GM12878 (cell line): ENCODE data around the gene ZNF407. TPM values are rescaled to one million over a fixed set of nuclear protein-coding genes. Genes with fewer than 3 reads are reported as not detected.

Experiments
- ATAC-seq: fragments of 200-7000 bp; cut with Tn5 transposase; 3 replicates; pipeline ENCODE4 v1.9.1; 2020; ENCODE audit warnings: mild to moderate bottlenecking, moderate library complexity
- BruUV-seq: library from RNA; stranded (reverse); fragments of 400-500 nt; replicated peaks from 2 replicates; lab custom pipeline; 2021; lab: Mats Ljungman, UMichigan
- CTCF ChIA-PET: fragments of 300-600 bp; sonication (Branson Sonifier 250); formaldehyde crosslinking; extraction: SDS; loops from one replicate; lab custom pipeline; 2021; ENCODE audit warnings: inconsistent platforms; lab: Yijun Ruan, JAX
- POLR2A ChIA-PET: fragments of 350-600 bp; formaldehyde crosslinking; extraction: SDS; loops from one replicate; lab custom pipeline; 2021; ENCODE audit warnings: inconsistent platforms; lab: Charles Lee
- RAD21 ChIA-PET: fragments of 300-600 bp; sonication (Branson Sonifier 250); formaldehyde crosslinking; loops from one replicate; lab custom pipeline; 2023; ENCODE audit warnings: antibody characterized with exemption; ENCODE audit not compliant: unreplicated experiment; lab: Charles Lee
- SMC1A ChIA-PET: fragments of 300-600 bp; sonication (Branson Sonifier 250); formaldehyde crosslinking; loops from one replicate; lab custom pipeline; 2023; ENCODE audit not compliant: unreplicated experiment, uncharacterized antibody; lab: Charles Lee
- DNase-seq: peaks from one replicate; pipeline ENCODE4 v3.0.0-alpha.2; 2011; ENCODE audit warnings: low read depth, low spot score
- FAIRE-seq: peaks from 3 replicates; lab custom pipeline; 2011; peaks lifted over from hg19 to GRCh38; lab: Jason Lieb, UNC
- H2AFZ ChIP-seq: 2 replicates; pipeline ENCODE4 v1.6.0; 2011; ENCODE audit warnings: low read depth, low read length, control low read depth; ENCODE audit not compliant: control insufficient read depth
- H3K27ac ChIP-seq: 2 replicates; pipeline ENCODE4 v1.5.1; 2011; ENCODE audit warnings: control low read depth; ENCODE audit not compliant: control insufficient read depth, insufficient read depth
- H3K27me3 ChIP-seq, 2 experiments: replicated peaks in 1 of 2; 2 replicates each; pipeline versions ENCODE4 v1.6.0 to v1.6.1; 2011; ENCODE audit warnings: low read length in 1 of 2; ENCODE audit not compliant: control insufficient read depth in 2 of 2, insufficient read depth in 2 of 2
- H3K36me3 ChIP-seq, 2 experiments: 2 replicates each; pipeline ENCODE4 v1.5.1; 2011; ENCODE audit warnings: low read length in 1 of 2; ENCODE audit not compliant: control insufficient read depth in 2 of 2, insufficient read depth in 2 of 2
- H3K4me1 ChIP-seq: 2 replicates; pipeline ENCODE4 v1.6.1; 2011; ENCODE audit warnings: mild to moderate bottlenecking, low read length, moderate library complexity, mixed read lengths; ENCODE audit not compliant: control insufficient read depth, insufficient read depth
- H3K4me2 ChIP-seq: 2 replicates; pipeline ENCODE4 v1.6.0; 2011; ENCODE audit warnings: control low read depth; ENCODE audit not compliant: control insufficient read depth, insufficient read depth
- H3K4me3 ChIP-seq: fragments of 200-600 bp; sonication (generic); 2 replicates; pipeline ENCODE4 v1.5.1; 2016
- H3K79me2 ChIP-seq: 2 replicates; pipeline ENCODE4 v1.6.0; 2011; ENCODE audit warnings: low read length; ENCODE audit not compliant: control insufficient read depth, insufficient read depth
- H3K9ac ChIP-seq: 2 replicates; pipeline ENCODE4 v1.8.0; 2011; ENCODE audit warnings: low read length, control low read depth, mixed read lengths; ENCODE audit not compliant: control insufficient read depth, insufficient read depth
- H3K9me3 ChIP-seq: replicated peaks from 3 replicates; pipeline ENCODE4 v1.5.1; 2011; ENCODE audit warnings: mild to moderate bottlenecking, low read length; ENCODE audit not compliant: control insufficient read depth, insufficient read depth
- H4K20me1 ChIP-seq: 2 replicates; pipeline ENCODE4 v1.6.0; 2011; ENCODE audit not compliant: control insufficient read depth, insufficient read depth
- BCL11A ChIP-seq: IDR thresholded peaks from 2 replicates; pipeline ENCODE4 v1.6.1; 2011; ENCODE audit warnings: low read depth, low read length
- HDAC6 ChIP-seq: fragments of 200-600 bp; sonication (generic); IDR thresholded peaks from one replicate; pipeline ENCODE4 v1.8.0; 2017; ENCODE audit warnings: antibody characterized with exemption; ENCODE audit not compliant: unreplicated experiment
- IRF4 ChIP-seq: IDR thresholded peaks from 2 replicates; pipeline ENCODE4 v1.6.1; 2011; ENCODE audit warnings: low read depth, low read length
- IRF5 ChIP-seq: fragments of 450-650 bp; IDR thresholded peaks from 2 replicates; pipeline ENCODE4 v1.6.1; 2017; ENCODE audit warnings: borderline replicate concordance
- JUND ChIP-seq: IDR thresholded peaks from 2 replicates; pipeline ENCODE4 v1.6.1; 2012; ENCODE audit warnings: low read depth, mild to moderate bottlenecking, low read length, improper control_type of control experiment, moderate library complexity
- NRF1 ChIP-seq: conservative IDR thresholded peaks from 2 replicates; pipeline ENCODE4 v1.6.1; 2011; ENCODE audit warnings: mild to moderate bottlenecking, low read depth, low read length, improper control_type of control experiment
- POLR2A ChIP-seq: IDR thresholded peaks from 2 replicates; pipeline ENCODE4 v1.6.1; 2011; ENCODE audit warnings: low read depth, mild to moderate bottlenecking, low read length
- RAD21 ChIP-seq: IDR thresholded peaks from 2 replicates; pipeline ENCODE4 v1.6.1; 2011; ENCODE audit warnings: mild to moderate bottlenecking, low read depth, low read length, moderate library complexity; ENCODE audit not compliant: insufficient read depth
- RFX5 ChIP-seq: IDR thresholded peaks from 2 replicates; pipeline ENCODE4 v1.6.1; 2011; ENCODE audit warnings: low read depth, low read length, improper control_type of control experiment
- SMAD1 ChIP-seq: fragments of 450-650 bp; IDR thresholded peaks from 2 replicates; pipeline ENCODE4 v1.6.1; 2018; ENCODE audit warnings: mild to moderate bottlenecking, low read depth; ENCODE audit not compliant: partially characterized antibody
- SMAD5 ChIP-seq: IDR thresholded peaks from 2 replicates; pipeline ENCODE4 v1.6.1; 2016; ENCODE audit warnings: antibody characterized with exemption, low read depth
- SREBF1 ChIP-seq: IDR thresholded peaks from 2 replicates; pipeline ENCODE4 v1.6.1; 2012; ENCODE audit warnings: mild to moderate bottlenecking, low read length
- SUZ12 ChIP-seq: fragments of 200-600 bp; sonication (generic); IDR thresholded peaks from one replicate; pipeline ENCODE4 v1.6.1; 2018; ENCODE audit warnings: antibody characterized with exemption, mild to moderate bottlenecking; ENCODE audit not compliant: unreplicated experiment
- TCF3 ChIP-seq: IDR thresholded peaks from 2 replicates; pipeline ENCODE4 v1.6.1; 2012; ENCODE audit warnings: low read depth, mild to moderate bottlenecking, low read length, borderline replicate concordance; ENCODE audit not compliant: insufficient read depth
- WRNIP1 ChIP-seq: IDR thresholded peaks from 2 replicates; pipeline ENCODE4 v1.6.1; 2011; ENCODE audit warnings: low read depth, low read length, improper control_type of control experiment, borderline replicate concordance
- ZBTB11 ChIP-seq: fragments of 450-650 bp; formaldehyde crosslinking; IDR thresholded peaks from 2 replicates; pipeline ENCODE4 v1.5.0; 2022; ENCODE audit warnings: mild to moderate bottlenecking, missing genetic modification characterization
- WGBS: methylation state at CpG from one replicate; pipeline ENCODE4 v1.1.6; 2016; ENCODE audit warnings: low lambda C conversion rate; ENCODE audit not compliant: insufficient replicate concordance, insufficient coverage; ENCODE audit errors: missing lambda C conversion rate; 5-methylcytosine and 5-hydroxymethylcytosine counted together
- in situ Hi-C: fragments of 300-500 bp; cut with MboI; formaldehyde crosslinking; loops from 9 replicates; pipeline ENCODE4 v1.14.3; 2018; ENCODE audit warnings: mixed read lengths
- intact Hi-C: fragments of 100-400 bp; cut with micrococcal nuclease; formaldehyde crosslinking; loops from one replicate; pipeline ENCODE4 v1.14.2; 2022; ENCODE audit not compliant: unreplicated experiment
- polyA plus RNA-seq, 11 experiments: library from polyadenylated mRNA; depleted of rRNA in 4 of 11; unstranded in 6 of 11; stranded (reverse) in 5 of 11; fragments of >200 nt; fragmentation: Nextera tagmentation in 4 of 11; fragmentation: Illumina TruSeq in 1 of 11; extraction: Ambion mirVana in 4 of 11; extraction: Trizol in 1 of 11; gene quantifications; 1 replicate in 1 of 11; 2 replicates in 10 of 11; pipeline versions ENCODE4 v1.2.1 to v1.2.3, GENCODE V29; 2011 to 2016; ENCODE audit warnings: inconsistent platforms in 2 of 11, missing spikeins in 2 of 11, low read depth in 1 of 11
- total RNA-seq, 4 experiments: library from RNA; depleted of rRNA in 3 of 4; stranded (reverse); fragments of >200 nt in 3 of 4; fragmentation: Illumina TruSeq in 1 of 4; extraction: Trizol in 1 of 4; gene quantifications; 2 replicates each; pipeline versions ENCODE4 v1.2.1 to v1.2.3, GENCODE V29; 2013 to 2021

Gene ZNF407
- total and polyA plus RNA-seq, 10 of the 15 experiments (the other 5 are each of a cell fraction or from before 2014, with no cell fraction given): 0.69 to 11.6 (median 5.3) TPM

GRCh38 chr18:74556126-74556525, 41.5 kb upstream of the ZNF407 start:
- Histone ChIP-seq H3K36me3 (no peaks in the 10 kb centered on the region), H3K9me3 (no peaks in the 10 kb centered on the region), H3K27me3 (no peaks in the 10 kb centered on the region; a peak in 2 of 4 replicates), H3K9ac (no peak overlapping the region), H3K4me1 (no peaks in the 10 kb centered on the region), H3K27ac (no peak overlapping the region), H4K20me1 (no peaks in the 10 kb centered on the region), H3K79me2 (no peaks in the 10 kb centered on the region), H2AFZ (no peak overlapping the region), H3K4me3 (no peak overlapping the region), H3K4me2 (no peak overlapping the region)
- in situ Hi-C loops: no loop called here
- RAD21 ChIA-PET: no interaction called here
- ATAC-seq (no peak), FAIRE-seq (no peak), DNase-seq (no peak)
- intact Hi-C loops: no loop called here
- no TSS peak for BruUV-seq
- WGBS: 64% methylated on average over 11 of the region's 11 CpGs
- SMC1A ChIA-PET: no interaction called here
- TF ChIP-seq SREBF1 (no peak), RFX5 (no peak), BCL11A (no peak), SMAD5 (no peak), IRF5 (no peak), POLR2A (no peak)
- POLR2A ChIA-PET: no interaction called here
- CTCF ChIA-PET: interaction anchor here (1.8 kb wide), 1 partner anchor 63 kb away, joined by 5 read pairs; no protein-coding TSS in a partner anchor

- BruUV-seq: no TSS peak
- Histone ChIP-seq H3K79me2 (no peaks in the 10 kb centered on the region), H3K9ac (no peak overlapping the region), H4K20me1 (no peaks in the 10 kb centered on the region), H2AFZ (no peak overlapping the region), H3K27ac (no peak overlapping the region), H3K4me3 (no peak overlapping the region), H3K9me3 (no peaks in the 10 kb centered on the region), H3K27me3 (no peaks in the 10 kb centered on the region; a peak in 2 of 4 replicates), H3K4me2 (no peak overlapping the region), H3K36me3 (no peaks in the 10 kb centered on the region), H3K4me1 (no peaks in the 10 kb centered on the region)
- CTCF ChIA-PET: interaction anchor here (1.6 kb wide), 1 partner anchor 205 kb away, joined by 4 read pairs; no protein-coding TSS in a partner anchor
- RAD21 ChIA-PET: no interaction called here
- POLR2A ChIA-PET: no interaction called here
- ATAC-seq (no peak), DNase-seq (no peak), FAIRE-seq (no peak)
- SMC1A ChIA-PET: no interaction called here
- intact Hi-C loops: no loop called here
- WGBS: 51% methylated on average over 4 of the region's 4 CpGs
- TF ChIP-seq HDAC6: no peak
- TF ChIP-seq JUND: no peak
- TF ChIP-seq ZBTB11 (CRISPR knock-in tag): no peak
- no peak for TF ChIP-seq SMAD1
- TF ChIP-seq SUZ12: no peak
- TF ChIP-seq TCF3: no peak
- TF ChIP-seq IRF4: no peak
- no peak for TF ChIP-seq WRNIP1
- TF ChIP-seq NRF1: no peak
- no peak for TF ChIP-seq RAD21
- in situ Hi-C loops: no loop called here
Observed at GRCh38 chr18:74558096-74558495, 39.6 kb upstream of the ZNF407 start.
